Bronchial epithelial cell (primary cell): Measurements from ENCODE around the gene USPL1. TPM values are rescaled to one million over a fixed set of nuclear protein-coding genes. Genes with fewer than 3 reads are reported as not detected.

Experiments
- DNase-seq: peaks from one replicate; pipeline ENCODE4 v3.0.0-alpha.2; 2010; ENCODE audit warnings: low read depth
- FAIRE-seq: peaks from 2 replicates; lab custom pipeline; 2011; peaks lifted over from hg19 to GRCh38; lab: Jason Lieb, UNC
- H3K27me3 ChIP-seq: 2 replicates; pipeline ENCODE4 v1.5.1; 2011; ENCODE audit warnings: low read length; ENCODE audit not compliant: control insufficient read depth, insufficient read depth
- H3K36me3 ChIP-seq: 2 replicates; pipeline ENCODE4 v1.5.1; 2011; ENCODE audit warnings: low read length; ENCODE audit not compliant: control insufficient read depth, insufficient read depth
- H3K4me3 ChIP-seq: 2 replicates; pipeline ENCODE4 v1.5.1; 2011; ENCODE audit warnings: mild to moderate bottlenecking, low read depth, low read length, control low read depth
- CTCF ChIP-seq: IDR thresholded peaks from 2 replicates; pipeline ENCODE4 v1.5.1; 2011; ENCODE audit warnings: mild to moderate bottlenecking, moderate library complexity, low read length, control low read depth, inconsistent platforms; ENCODE audit not compliant: insufficient read depth, severe bottlenecking
- total RNA-seq: library from RNA; depleted of rRNA; stranded (reverse); fragments of >200 nt; gene quantifications from 2 replicates; pipeline ENCODE4 v1.2.1, GENCODE V29; 2014

Gene USPL1
- total RNA-seq, 1 donor from 2014 or later = 20.0 TPM

- no peak for TF ChIP-seq CTCF
- no peaks in the 10 kb centered on the region for H3K27me3 ChIP-seq
- DNase-seq (peak; percentile 29), FAIRE-seq (no peak)
- H3K4me3 ChIP-seq = no peak overlapping the region
- H3K36me3 ChIP-seq = no peaks in the 10 kb centered on the region
Observed at GRCh38 chr13:30607908-30608307, 9.8 kb upstream of the USPL1 start.

GRCh38 chr13:30608364-30608763 is 9.4 kb upstream of the USPL1 start:
- Histone ChIP-seq H3K4me3 (no peak overlapping the region), H3K36me3 (no peaks in the 10 kb centered on the region), H3K27me3 (no peaks in the 10 kb centered on the region)
- DNase-seq = no peak
- TF ChIP-seq CTCF = no peak
- FAIRE-seq = no peak

- TF ChIP-seq CTCF = no peak
- Histone ChIP-seq H3K36me3 (no peaks in the 10 kb centered on the region), H3K27me3 (no peaks in the 10 kb centered on the region), H3K4me3 (no peak overlapping the region)
- DNase-seq (no peak), FAIRE-seq (no peak)
Observed at GRCh38 chr13:30610311-30610710, 7.4 kb upstream of the USPL1 start.

- Histone ChIP-seq H3K27me3 (no peaks in the 10 kb centered on the region), H3K4me3 (peak overlapping the region; percentile 91), H3K36me3 (no peaks in the 10 kb centered on the region)
- DNase-seq (peak; percentile 3), FAIRE-seq (no peak)
- TF ChIP-seq CTCF = no peak
Observed at GRCh38 chr13:30615481-30615865, 2.2 kb upstream of the USPL1 start.

GRCh38 chr13:30615866-30616541 is 1.7 kb upstream of the USPL1 start:
- Histone ChIP-seq H3K4me3 (peak overlapping the region; percentile 91), H3K27me3 (no peaks in the 10 kb centered on the region), H3K36me3 (no peaks in the 10 kb centered on the region)
- no peak for TF ChIP-seq CTCF
- FAIRE-seq = no peak
- DNase-seq = peak; percentile 32

- FAIRE-seq = no peak
- DNase-seq = peak; percentile 78
Observed at GRCh38 chr13:30616927-30617314, 799 bp upstream of the USPL1 start.

More at GRCh38 chr13:30616927-30617314, 799 bp upstream of the USPL1 start:
- peak overlapping the region; percentile 91 for H3K4me3 ChIP-seq
- no peaks in the 10 kb centered on the region for H3K36me3 ChIP-seq
- no peak for TF ChIP-seq CTCF
- no peaks in the 10 kb centered on the region for H3K27me3 ChIP-seq
